Measurements from ENCODE around the gene ARHGAP11A. TPM values are rescaled to one million over a fixed set of nuclear protein-coding genes. Genes with fewer than 3 reads are reported as not detected.

ARHGAP11A gene
- total RNA-seq, 2 experiments from 2014 or later: 50.5 to 134 TPM

DNA sequence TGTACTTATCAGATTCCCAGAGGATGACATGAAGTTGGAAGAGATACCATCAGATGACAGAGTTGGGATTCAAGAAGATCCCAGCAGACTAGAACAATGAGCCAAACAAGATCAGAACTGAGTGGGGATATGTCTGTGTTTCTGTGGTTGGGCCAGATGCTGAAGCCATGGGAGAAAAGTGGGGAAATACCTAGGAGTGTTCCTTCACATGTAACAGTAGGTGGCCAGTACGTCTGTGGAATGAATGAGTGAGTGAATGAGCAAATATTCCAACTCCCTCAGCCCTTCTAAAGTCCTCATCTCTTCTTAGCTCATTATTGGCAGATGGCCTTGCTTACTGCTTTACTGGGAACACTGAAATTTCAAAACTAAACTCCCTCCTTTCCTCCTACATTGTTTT, 70.3 kb downstream of the ARHGAP11A start:
- Histone ChIP-seq H3K4me3 (ENCODE audit: low read depth, low read length, poor library complexity, severe bottlenecking) (no peak overlapping the region), H3K9me2 (ENCODE audit: insufficient read depth, low read length) (no peaks in the 10 kb centered on the region), H3K36me3 (ENCODE audit: insufficient read depth, low read length) (no peaks in the 10 kb centered on the region), H3K9me3 (ENCODE audit: low read length) (no peaks in the 10 kb centered on the region), H2AFZ (ENCODE audit: low read length) (no peak overlapping the region), H3K27ac (ENCODE audit: low read depth, low read length, poor library complexity, severe bottlenecking) (no peak overlapping the region), H3K4me1 (ENCODE audit: insufficient read depth, low read length, poor library complexity, severe bottlenecking) (no peaks in the 10 kb centered on the region), H3K79me2 (ENCODE audit: insufficient read depth, low read depth, low read length) (no peaks in the 10 kb centered on the region), H3K4me2 (ENCODE audit: low read length) (no peak overlapping the region), H4K20me1 (ENCODE audit: insufficient read depth, low read length) (no peaks in the 10 kb centered on the region)
- POLR2A ChIA-PET: no interaction called here
- CTCF ChIA-PET (ENCODE audit: unreplicated experiment): no interaction called here
- TF ChIP-seq, protein P1, sequence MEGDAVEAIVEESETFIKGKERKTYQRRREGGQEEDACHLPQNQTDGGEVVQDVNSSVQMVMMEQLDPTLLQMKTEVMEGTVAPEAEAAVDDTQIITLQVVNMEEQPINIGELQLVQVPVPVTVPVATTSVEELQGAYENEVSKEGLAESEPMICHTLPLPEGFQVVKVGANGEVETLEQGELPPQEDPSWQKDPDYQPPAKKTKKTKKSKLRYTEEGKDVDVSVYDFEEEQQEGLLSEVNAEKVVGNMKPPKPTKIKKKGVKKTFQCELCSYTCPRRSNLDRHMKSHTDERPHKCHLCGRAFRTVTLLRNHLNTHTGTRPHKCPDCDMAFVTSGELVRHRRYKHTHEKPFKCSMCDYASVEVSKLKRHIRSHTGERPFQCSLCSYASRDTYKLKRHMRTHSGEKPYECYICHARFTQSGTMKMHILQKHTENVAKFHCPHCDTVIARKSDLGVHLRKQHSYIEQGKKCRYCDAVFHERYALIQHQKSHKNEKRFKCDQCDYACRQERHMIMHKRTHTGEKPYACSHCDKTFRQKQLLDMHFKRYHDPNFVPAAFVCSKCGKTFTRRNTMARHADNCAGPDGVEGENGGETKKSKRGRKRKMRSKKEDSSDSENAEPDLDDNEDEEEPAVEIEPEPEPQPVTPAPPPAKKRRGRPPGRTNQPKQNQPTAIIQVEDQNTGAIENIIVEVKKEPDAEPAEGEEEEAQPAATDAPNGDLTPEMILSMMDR (conservative IDR thresholded peaks at IDR 0.05; ENCODE audit: low read length): no peak
- no peak for TF ChIP-seq EZH2phosphoT487 (IDR thresholded peaks at IDR 0.05; ENCODE audit: borderline replicate concordance, low read depth, low read length)
- no peak for DNase-seq (ENCODE audit: low spot score)
- BruUV-seq (replicated peaks): no TSS peak
- intact Hi-C loops (cut with micrococcal nuclease; ENCODE audit: unreplicated experiment): no loop called here

DNA sequence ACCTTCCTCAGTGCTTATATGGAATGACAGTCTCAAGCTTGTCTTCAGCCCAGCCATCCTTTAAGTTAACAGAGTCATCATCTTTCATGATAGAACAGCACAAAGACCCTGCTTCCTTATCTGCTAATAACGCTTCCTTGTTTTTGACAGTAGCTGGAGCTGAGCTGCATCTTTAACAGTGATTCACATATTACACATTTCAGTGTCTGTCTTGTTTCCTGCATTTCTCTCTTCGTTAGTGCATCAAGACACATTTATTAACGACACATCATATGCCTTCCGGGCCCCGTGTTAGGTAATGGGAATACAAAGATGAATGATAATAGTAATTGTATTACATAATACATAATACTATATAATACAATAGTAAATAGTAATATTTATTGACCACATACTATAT, 72.3 kb downstream of the ARHGAP11A start:
- DNase-seq (ENCODE audit: low spot score): no peak
- H3K27ac ChIP-seq (ENCODE audit: low read depth, low read length, poor library complexity, severe bottlenecking): no peak overlapping the region
- no peaks in the 10 kb centered on the region for H3K9me3 ChIP-seq (ENCODE audit: low read length)
- no peaks in the 10 kb centered on the region for H3K4me1 ChIP-seq (ENCODE audit: insufficient read depth, low read length, poor library complexity, severe bottlenecking)
- H3K4me2 ChIP-seq (ENCODE audit: low read length): no peak overlapping the region
- H4K20me1 ChIP-seq (ENCODE audit: insufficient read depth, low read length): no peaks in the 10 kb centered on the region
- intact Hi-C loops (cut with micrococcal nuclease; ENCODE audit: unreplicated experiment): no loop called here
- TF ChIP-seq EZH2phosphoT487 (IDR thresholded peaks at IDR 0.05; ENCODE audit: borderline replicate concordance, low read depth, low read length): no peak
- TF ChIP-seq, protein P1 (conservative IDR thresholded peaks at IDR 0.05; ENCODE audit: low read length): no peak
- no TSS peak for BruUV-seq (replicated peaks)
- H2AFZ ChIP-seq (ENCODE audit: low read length): no peak overlapping the region
- ChIA-PET CTCF (ENCODE audit: unreplicated experiment) (no interaction called here), POLR2A (no interaction called here)
- no peaks in the 10 kb centered on the region for H3K79me2 ChIP-seq (ENCODE audit: insufficient read depth, low read depth, low read length)
- H3K9me2 ChIP-seq (ENCODE audit: insufficient read depth, low read length): no peaks in the 10 kb centered on the region
- no peaks in the 10 kb centered on the region for H3K36me3 ChIP-seq (ENCODE audit: insufficient read depth, low read length)
- H3K4me3 ChIP-seq (ENCODE audit: low read depth, low read length, poor library complexity, severe bottlenecking): no peak overlapping the region

DNA sequence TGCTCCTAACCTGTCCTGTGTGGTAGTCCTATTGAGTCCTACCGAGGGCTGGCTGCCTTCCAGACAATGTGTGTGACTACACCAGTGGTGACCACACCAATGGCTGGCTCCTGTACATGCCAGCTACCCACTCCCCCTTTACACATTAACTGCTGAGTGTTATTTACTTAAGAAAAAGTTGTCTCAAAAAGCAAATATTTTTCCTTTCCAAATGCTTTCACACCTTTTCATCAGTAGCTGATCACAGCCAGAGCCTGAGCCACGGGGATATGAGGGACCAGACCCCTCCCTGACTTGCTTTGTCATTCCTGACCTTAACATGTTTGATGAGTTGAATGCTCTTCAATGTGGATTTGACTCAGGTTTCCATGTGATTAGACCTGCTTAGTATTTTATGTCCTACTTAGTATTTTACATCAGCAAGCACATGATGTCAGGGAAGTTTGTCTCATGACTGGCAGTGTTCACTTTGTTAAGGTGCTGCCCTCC, 72.9 kb downstream of the ARHGAP11A start:
- Histone ChIP-seq H3K9me2 (ENCODE audit: insufficient read depth, low read length) (no peaks in the 10 kb centered on the region), H3K36me3 (ENCODE audit: insufficient read depth, low read length) (no peaks in the 10 kb centered on the region), H3K4me2 (ENCODE audit: low read length) (no peak overlapping the region), H3K79me2 (ENCODE audit: insufficient read depth, low read depth, low read length) (no peaks in the 10 kb centered on the region), H3K9me3 (ENCODE audit: low read length) (no peaks in the 10 kb centered on the region), H3K4me3 (ENCODE audit: low read depth, low read length, poor library complexity, severe bottlenecking) (no peak overlapping the region), H3K4me1 (ENCODE audit: insufficient read depth, low read length, poor library complexity, severe bottlenecking) (no peaks in the 10 kb centered on the region), H4K20me1 (ENCODE audit: insufficient read depth, low read length) (no peaks in the 10 kb centered on the region), H3K27ac (ENCODE audit: low read depth, low read length, poor library complexity, severe bottlenecking) (no peak overlapping the region), H2AFZ (ENCODE audit: low read length) (no peak overlapping the region)
- intact Hi-C loops (cut with micrococcal nuclease; ENCODE audit: unreplicated experiment): no loop called here
- ChIA-PET POLR2A (no interaction called here), CTCF (ENCODE audit: unreplicated experiment) (no interaction called here)
- DNase-seq (ENCODE audit: low spot score): no peak
- TF ChIP-seq, protein P1 (conservative IDR thresholded peaks at IDR 0.05; ENCODE audit: low read length): no peak
- no peak for TF ChIP-seq EZH2phosphoT487 (IDR thresholded peaks at IDR 0.05; ENCODE audit: borderline replicate concordance, low read depth, low read length)
- BruUV-seq (replicated peaks): no TSS peak

Small RNAs within 50 kb of the gene (small RNA-seq; reads per million reads assigned to genes)
- not detected for gene RN7SL286P

Other genes starting within 250 kb of the ARHGAP11A start
- not detected in 2 replicates for gene GOLGA8K, start 212.2 kb upstream of the ARHGAP11A start, total RNA-seq (2014; rRNA removed; shearing (Covaris generic))
- gene GOLGA8K, start 212.2 kb upstream of the ARHGAP11A start, total RNA-seq (2022): 0.46 TPM in 1 of 2 replicates, not detected in the other
- 0.44 TPM in 1 of 2 replicates, not detected in the other for gene GOLGA8O, start 159.9 kb upstream of the ARHGAP11A start, total RNA-seq (2014; rRNA removed; shearing (Covaris generic))
- gene GOLGA8O, start 159.9 kb upstream of the ARHGAP11A start, total RNA-seq (2022): 0.23 and 0.35 TPM in 2 replicates
- gene GOLGA8N, start 22.0 kb upstream of the ARHGAP11A start, total RNA-seq (2014; rRNA removed; shearing (Covaris generic)): 0.08 and 2.0 TPM in 2 replicates
- 1.4 and 2.8 TPM in 2 replicates for gene GOLGA8N, start 22.0 kb upstream of the ARHGAP11A start, total RNA-seq (2022)
- gene SCG5, start 26.2 kb downstream of the ARHGAP11A start, total RNA-seq (2014; rRNA removed; shearing (Covaris generic)): 1.5 and 6.5 TPM in 2 replicates
- gene SCG5, start 26.2 kb downstream of the ARHGAP11A start, total RNA-seq (2022): 4.1 and 4.7 TPM in 2 replicates
- gene GREM1, start 102.5 kb downstream of the ARHGAP11A start, total RNA-seq (2014; rRNA removed; shearing (Covaris generic)): not detected in 2 replicates
- gene GREM1, start 102.5 kb downstream of the ARHGAP11A start, total RNA-seq (2022): not detected in 2 replicates

Data from OCI-LY7 (cell line).